Ectodermal cell (in vitro differentiated cells): Measurements from ENCODE around the gene AJAP1.

Source experiments
- H3K27ac ChIP-seq: 2 replicates; pipeline ENCODE4 v1.7.0; 2013; ENCODE audit warnings: mild to moderate bottlenecking, low read depth, low read length; ENCODE audit not compliant: insufficient read depth, poor library complexity, severe bottlenecking
- H3K27me3 ChIP-seq: 2 replicates; pipeline ENCODE4 v1.7.0; 2013; ENCODE audit warnings: mild to moderate bottlenecking, low read length; ENCODE audit not compliant: insufficient read depth, control insufficient read depth, poor library complexity, severe bottlenecking
- H3K36me3 ChIP-seq: one replicate; pipeline ENCODE4 v1.7.0; 2013; ENCODE audit warnings: low read length; ENCODE audit not compliant: control insufficient read depth, insufficient read depth
- H3K4me1 ChIP-seq: one replicate; pipeline ENCODE4 v1.7.0; 2013; ENCODE audit warnings: low read length; ENCODE audit not compliant: control insufficient read depth, insufficient read depth
- H3K4me3 ChIP-seq: 2 replicates; pipeline ENCODE4 v1.7.0; 2013; ENCODE audit warnings: low read depth, low read length, control low read depth; ENCODE audit not compliant: insufficient read depth
- H3K9me3 ChIP-seq: 2 replicates; pipeline ENCODE4 v1.7.0; 2013; ENCODE audit warnings: mild to moderate bottlenecking, low read length, moderate library complexity; ENCODE audit not compliant: control insufficient read depth
- WGBS, 2 experiments: methylation state at CpG; one replicate each; pipeline ENCODE4 v1.1.7; 2013; ENCODE audit warnings: missing lambda C conversion rate in 2 of 2; 5-methylcytosine and 5-hydroxymethylcytosine counted together

AJAP1 gene

DNA sequence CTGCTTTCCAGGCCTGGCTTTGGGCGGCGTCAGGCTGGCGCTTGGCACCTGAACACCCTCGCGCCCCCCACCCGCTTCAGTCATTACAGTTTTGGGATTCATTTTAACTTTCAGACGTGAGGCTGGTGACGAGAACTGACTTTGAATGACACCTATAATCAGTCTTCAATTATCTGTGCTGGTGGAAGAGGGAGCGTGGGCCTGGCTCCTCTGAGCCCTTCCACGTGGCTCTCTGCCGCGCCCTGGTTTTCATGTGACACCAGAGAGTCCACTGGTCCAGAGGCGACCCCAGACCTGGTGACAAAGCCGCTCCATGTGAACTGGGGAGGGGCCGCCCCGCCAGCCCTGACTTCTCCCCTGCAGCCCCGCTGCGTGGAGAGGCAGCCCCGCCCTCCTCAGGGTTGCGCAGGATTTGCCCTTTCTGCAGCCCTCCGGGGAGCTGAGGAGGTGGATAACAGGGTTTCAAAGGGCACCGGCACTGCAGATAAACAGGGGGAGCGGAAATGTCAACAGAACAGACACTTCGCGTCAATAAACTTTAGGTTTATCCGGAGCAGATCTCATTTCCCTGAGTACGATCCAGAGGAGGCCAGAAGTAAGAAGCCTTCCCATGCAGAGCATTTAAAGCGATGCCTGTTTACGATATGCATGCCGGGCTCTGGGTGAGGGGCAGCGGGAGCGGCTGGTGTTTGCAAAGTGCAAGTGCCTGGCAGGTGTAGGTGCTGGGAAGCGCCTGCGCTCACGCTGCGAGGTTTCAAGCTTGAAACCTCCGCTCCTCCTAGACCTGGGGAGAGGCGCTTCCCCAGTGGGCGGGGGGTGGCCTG, 56.4 kb downstream of the AJAP1 start:
- H3K4me1 ChIP-seq = peaks cover 15% of the 10 kb centered on the region
- H3K27me3 ChIP-seq = peaks cover 31% of the 10 kb centered on the region
- no peaks in the 10 kb centered on the region for H3K36me3 ChIP-seq
- H3K9me3 ChIP-seq = no peaks in the 10 kb centered on the region
- WGBS, 2 experiments = 21 to 23% methylated on average over 39 of the region's 39 CpGs
- peak overlapping the region; percentile 12 for H3K4me3 ChIP-seq
- no peak overlapping the region for H3K27ac ChIP-seq

DNA sequence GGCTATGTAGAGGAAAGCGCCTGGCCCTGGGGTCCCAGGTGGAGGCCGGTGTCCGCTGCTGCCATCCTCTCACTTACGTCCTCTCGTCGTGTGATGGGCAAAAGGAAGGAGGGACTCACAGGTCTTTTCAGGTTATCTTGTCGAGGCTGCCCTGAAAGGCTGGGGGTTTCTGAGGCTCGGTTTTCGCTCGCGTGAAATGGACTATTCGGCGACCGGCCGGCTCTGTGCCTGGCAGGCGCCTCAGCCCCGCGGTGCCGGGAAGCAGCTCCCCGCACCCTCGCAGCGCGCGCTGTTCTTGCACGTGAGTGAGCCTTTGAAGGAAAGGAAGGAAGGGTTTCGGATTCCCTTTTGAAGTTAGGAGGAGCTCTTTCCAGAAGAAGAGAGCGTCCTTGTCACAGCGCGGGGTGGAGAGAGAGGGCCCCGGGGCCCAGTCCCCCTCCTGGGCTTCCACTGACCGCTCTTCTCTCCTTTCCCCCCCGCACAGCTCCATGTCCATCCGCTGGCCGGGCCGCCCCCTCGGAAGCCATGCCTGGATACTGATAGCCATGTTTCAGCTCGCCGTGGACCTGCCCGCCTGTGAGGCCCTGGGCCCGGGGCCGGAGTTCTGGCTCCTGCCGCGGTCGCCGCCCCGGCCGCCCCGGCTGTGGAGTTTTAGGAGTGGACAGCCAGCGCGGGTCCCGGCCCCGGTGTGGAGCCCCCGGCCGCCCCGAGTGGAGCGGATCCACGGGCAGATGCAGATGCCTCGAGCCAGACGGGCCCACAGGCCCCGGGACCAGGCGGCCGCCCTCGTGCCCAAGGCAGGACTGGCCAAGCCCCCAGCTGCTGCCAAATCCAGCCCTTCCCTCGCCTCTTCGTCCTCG, 57.2 kb downstream of the AJAP1 start:
- Histone ChIP-seq H3K9me3 (no peaks in the 10 kb centered on the region), H3K4me1 (peaks cover 15% of the 10 kb centered on the region), H3K27ac (no peak overlapping the region), H3K4me3 (peak overlapping the region; percentile 12), H3K36me3 (no peaks in the 10 kb centered on the region), H3K27me3 (peaks cover 31% of the 10 kb centered on the region)
- WGBS, 2 experiments = 56 to 57% methylated on average over 66 of the region's 66 CpGs

GRCh38 chr1:4713669-4714068, 59.3 kb downstream of the AJAP1 start:
- WGBS, 2 experiments = 90 to 91% methylated on average over 12 of the region's 12 CpGs
- H3K4me3 ChIP-seq = no peak overlapping the region
- no peaks in the 10 kb centered on the region for H3K36me3 ChIP-seq
- no peak overlapping the region for H3K27ac ChIP-seq
- H3K4me1 ChIP-seq = peaks cover 15% of the 10 kb centered on the region
- H3K27me3 ChIP-seq = peaks cover 31% of the 10 kb centered on the region
- no peaks in the 10 kb centered on the region for H3K9me3 ChIP-seq

GRCh38 chr1:4716406-4716805, 62.0 kb downstream of the AJAP1 start:
- peaks cover 19% of the 10 kb centered on the region for H3K27me3 ChIP-seq
- no peak overlapping the region for H3K27ac ChIP-seq
- H3K4me3 ChIP-seq = no peak overlapping the region
- no peaks in the 10 kb centered on the region for H3K9me3 ChIP-seq
- H3K4me1 ChIP-seq = peaks cover 3% of the 10 kb centered on the region
- H3K36me3 ChIP-seq = no peaks in the 10 kb centered on the region

- 91 to 95% methylated on average over 5 of the region's 5 CpGs for WGBS, 2 experiments
- H3K36me3 ChIP-seq = no peaks in the 10 kb centered on the region
These were observed 63.7 kb downstream of the AJAP1 start for GRCh38 chr1:4718071-4718470.

GRCh38 chr1:4723106-4723505, 68.7 kb downstream of the AJAP1 start:
- WGBS, 2 experiments = 92 to 93% methylated on average over 10 of the region's 10 CpGs
- Histone ChIP-seq H3K27me3 (no peaks in the 10 kb centered on the region), H3K4me1 (no peaks in the 10 kb centered on the region), H3K27ac (no peak overlapping the region), H3K4me3 (no peak overlapping the region), H3K9me3 (no peaks in the 10 kb centered on the region), H3K36me3 (no peaks in the 10 kb centered on the region)

More at GRCh38 chr1:4718071-4718470, 63.7 kb downstream of the AJAP1 start:
- H3K27me3 ChIP-seq = peaks cover 3% of the 10 kb centered on the region
- H3K4me3 ChIP-seq = no peak overlapping the region
- no peaks in the 10 kb centered on the region for H3K4me1 ChIP-seq
- H3K27ac ChIP-seq = no peak overlapping the region
- no peaks in the 10 kb centered on the region for H3K9me3 ChIP-seq

DNA sequence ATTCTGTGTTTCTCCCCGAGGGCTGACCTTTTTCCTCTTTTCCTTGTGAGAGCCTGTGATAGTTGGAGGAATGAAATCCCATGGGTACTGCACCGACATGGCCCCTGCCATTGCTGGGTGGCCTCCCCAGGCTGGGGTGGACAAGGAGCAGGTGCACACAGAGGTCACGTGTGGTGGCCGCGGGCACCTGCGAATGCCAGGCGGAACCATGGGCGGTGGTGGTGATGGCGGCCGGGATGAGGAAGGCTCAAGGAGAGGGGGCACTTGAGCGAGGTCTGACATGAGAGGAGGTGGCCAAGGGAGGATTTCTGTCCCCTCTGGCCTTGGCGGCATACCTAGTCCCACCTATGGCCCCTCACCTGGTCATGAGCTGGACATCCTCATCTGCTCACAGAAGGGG, 69.6 kb downstream of the AJAP1 start:
- WGBS, 2 experiments = 90 to 91% methylated on average over 12 of the region's 12 CpGs

GRCh38 chr1:4724695-4725250, 70.4 kb downstream of the AJAP1 start:
- H3K27me3 ChIP-seq = no peaks in the 10 kb centered on the region
- no peak overlapping the region for H3K27ac ChIP-seq
- H3K9me3 ChIP-seq = no peaks in the 10 kb centered on the region
- 86 to 89% methylated on average over 8 of the region's 8 CpGs for WGBS, 2 experiments
- no peaks in the 10 kb centered on the region for H3K36me3 ChIP-seq
- no peaks in the 10 kb centered on the region for H3K4me1 ChIP-seq
- H3K4me3 ChIP-seq = no peak overlapping the region

More for the DNA sequence above, 69.6 kb downstream of the AJAP1 start:
- no peaks in the 10 kb centered on the region for H3K9me3 ChIP-seq
- no peak overlapping the region for H3K4me3 ChIP-seq
- H3K36me3 ChIP-seq = no peaks in the 10 kb centered on the region
- no peaks in the 10 kb centered on the region for H3K4me1 ChIP-seq
- H3K27ac ChIP-seq = no peak overlapping the region
- no peaks in the 10 kb centered on the region for H3K27me3 ChIP-seq

DNA sequence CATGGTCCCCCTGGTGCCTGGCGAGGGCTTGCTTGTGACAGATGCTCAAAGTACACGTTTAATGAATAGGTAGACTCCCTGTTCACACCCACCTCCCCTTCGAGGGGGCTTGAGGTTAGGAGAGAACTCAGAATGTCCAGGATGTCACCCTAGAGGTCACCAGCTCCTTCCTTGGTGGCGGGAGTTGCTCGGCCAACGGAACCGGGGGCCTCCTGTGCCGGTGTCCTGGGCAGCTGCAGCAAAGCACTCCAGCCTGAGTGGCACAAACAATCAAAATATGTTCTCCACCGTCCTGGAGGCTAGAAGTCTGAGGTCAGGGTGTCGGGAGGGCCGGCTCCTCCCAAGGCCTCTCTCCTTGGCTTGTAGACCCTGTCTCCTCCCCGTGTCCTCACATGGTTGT, 71.0 kb downstream of the AJAP1 start:
- H3K4me1 ChIP-seq = no peaks in the 10 kb centered on the region
- H3K27me3 ChIP-seq = no peaks in the 10 kb centered on the region
- no peaks in the 10 kb centered on the region for H3K9me3 ChIP-seq
- no peaks in the 10 kb centered on the region for H3K36me3 ChIP-seq
- no peak overlapping the region for H3K4me3 ChIP-seq
- H3K27ac ChIP-seq = no peak overlapping the region
- WGBS, 2 experiments = 93 to 94% methylated on average over 12 of the region's 12 CpGs
